HUES64 (cell line): ENCODE results near the gene SHROOM4. TPM values are rescaled to one million over a fixed set of nuclear protein-coding genes. Genes with fewer than 3 reads are reported as not detected.

Experiments
- H3K27ac ChIP-seq: 2 replicates; pipeline ENCODE4 v1.7.0; 2013; ENCODE audit warnings: low read depth, low read length, inconsistent platforms
- H3K27me3 ChIP-seq: 2 replicates; pipeline ENCODE4 v1.6.1; 2013; ENCODE audit warnings: mild to moderate bottlenecking, low read length; ENCODE audit not compliant: insufficient read depth
- H3K36me3 ChIP-seq: 2 replicates; pipeline ENCODE4 v1.6.1; 2013; ENCODE audit warnings: mild to moderate bottlenecking, low read length; ENCODE audit not compliant: insufficient read depth
- H3K4me1 ChIP-seq: 2 replicates; pipeline ENCODE4 v1.6.1; 2013; ENCODE audit warnings: mild to moderate bottlenecking, low read length, moderate library complexity; ENCODE audit not compliant: insufficient read depth
- H3K4me3 ChIP-seq: 2 replicates; pipeline ENCODE4 v1.5.1; 2013; ENCODE audit warnings: mild to moderate bottlenecking, low read length, moderate library complexity
- H3K9ac ChIP-seq: 2 replicates; pipeline ENCODE4 v1.6.1; 2013; ENCODE audit warnings: mild to moderate bottlenecking, low read depth, low read length
- H3K9me3 ChIP-seq: 2 replicates; pipeline ENCODE4 v1.6.1; 2013; ENCODE audit warnings: low read depth, low read length; ENCODE audit not compliant: insufficient read depth
- WGBS: fragments of 150-250, 120-280 bp; methylation state at CpG from one replicate; pipeline ENCODE4 v1.1.7; 2013; ENCODE audit warnings: missing lambda C conversion rate; 5-methylcytosine and 5-hydroxymethylcytosine counted together
- polyA plus RNA-seq, 2 experiments: library from polyadenylated mRNA; stranded (reverse); fragments of 50-300 nt; gene quantifications; one replicate each; pipeline ENCODE4 v1.2.3, GENCODE V29; 2013

Gene SHROOM4, protein sequence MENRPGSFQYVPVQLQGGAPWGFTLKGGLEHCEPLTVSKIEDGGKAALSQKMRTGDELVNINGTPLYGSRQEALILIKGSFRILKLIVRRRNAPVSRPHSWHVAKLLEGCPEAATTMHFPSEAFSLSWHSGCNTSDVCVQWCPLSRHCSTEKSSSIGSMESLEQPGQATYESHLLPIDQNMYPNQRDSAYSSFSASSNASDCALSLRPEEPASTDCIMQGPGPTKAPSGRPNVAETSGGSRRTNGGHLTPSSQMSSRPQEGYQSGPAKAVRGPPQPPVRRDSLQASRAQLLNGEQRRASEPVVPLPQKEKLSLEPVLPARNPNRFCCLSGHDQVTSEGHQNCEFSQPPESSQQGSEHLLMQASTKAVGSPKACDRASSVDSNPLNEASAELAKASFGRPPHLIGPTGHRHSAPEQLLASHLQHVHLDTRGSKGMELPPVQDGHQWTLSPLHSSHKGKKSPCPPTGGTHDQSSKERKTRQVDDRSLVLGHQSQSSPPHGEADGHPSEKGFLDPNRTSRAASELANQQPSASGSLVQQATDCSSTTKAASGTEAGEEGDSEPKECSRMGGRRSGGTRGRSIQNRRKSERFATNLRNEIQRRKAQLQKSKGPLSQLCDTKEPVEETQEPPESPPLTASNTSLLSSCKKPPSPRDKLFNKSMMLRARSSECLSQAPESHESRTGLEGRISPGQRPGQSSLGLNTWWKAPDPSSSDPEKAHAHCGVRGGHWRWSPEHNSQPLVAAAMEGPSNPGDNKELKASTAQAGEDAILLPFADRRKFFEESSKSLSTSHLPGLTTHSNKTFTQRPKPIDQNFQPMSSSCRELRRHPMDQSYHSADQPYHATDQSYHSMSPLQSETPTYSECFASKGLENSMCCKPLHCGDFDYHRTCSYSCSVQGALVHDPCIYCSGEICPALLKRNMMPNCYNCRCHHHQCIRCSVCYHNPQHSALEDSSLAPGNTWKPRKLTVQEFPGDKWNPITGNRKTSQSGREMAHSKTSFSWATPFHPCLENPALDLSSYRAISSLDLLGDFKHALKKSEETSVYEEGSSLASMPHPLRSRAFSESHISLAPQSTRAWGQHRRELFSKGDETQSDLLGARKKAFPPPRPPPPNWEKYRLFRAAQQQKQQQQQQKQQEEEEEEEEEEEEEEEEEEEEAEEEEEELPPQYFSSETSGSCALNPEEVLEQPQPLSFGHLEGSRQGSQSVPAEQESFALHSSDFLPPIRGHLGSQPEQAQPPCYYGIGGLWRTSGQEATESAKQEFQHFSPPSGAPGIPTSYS (N-terminal part only)
- 1.4 TPM for polyA plus RNA-seq (2013, experiment 1 of 2)
- polyA plus RNA-seq (2013, experiment 2 of 2): 1.7 TPM

DNA sequence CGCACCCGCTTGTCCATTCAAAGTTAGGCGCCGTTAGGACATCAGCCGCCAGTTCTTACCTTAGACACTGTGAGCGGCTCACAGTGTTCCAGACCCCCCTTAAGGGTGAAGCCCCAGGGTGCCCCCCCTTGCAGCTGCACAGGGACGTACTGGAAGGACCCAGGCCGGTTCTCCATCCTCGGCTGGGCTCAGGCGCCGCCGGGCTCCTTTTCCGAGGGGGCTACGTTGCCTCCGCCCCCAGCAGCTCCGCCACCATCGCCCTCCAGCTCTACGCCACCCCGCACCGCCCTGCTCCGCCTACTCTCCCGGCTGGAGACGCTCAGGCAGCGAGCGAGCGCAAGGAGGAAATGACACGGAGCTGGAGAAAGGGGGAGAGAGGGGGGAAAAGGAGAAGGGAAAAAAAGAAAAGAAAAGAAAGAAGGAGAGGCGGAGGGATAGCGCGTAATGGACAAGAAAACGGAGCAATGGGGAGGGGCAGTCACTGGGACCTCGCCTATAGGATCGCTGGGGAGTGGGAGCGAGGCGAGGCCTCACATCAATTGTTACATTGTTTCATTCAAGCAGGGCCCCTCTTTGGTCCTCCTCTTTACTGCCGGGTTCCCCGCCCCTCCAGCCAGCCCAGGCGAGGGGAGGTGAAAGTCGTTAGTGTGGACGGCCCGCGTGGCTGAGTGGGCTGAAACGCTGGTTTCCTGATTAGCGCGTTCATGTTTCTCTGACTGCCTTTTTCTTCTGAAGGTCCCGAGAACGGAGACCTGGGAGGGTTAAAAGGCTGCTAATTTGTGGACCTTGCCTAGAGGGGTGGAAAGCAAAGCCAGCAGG is at the start of gene SHROOM4:
TSS of gene SHROOM4 (minus strand) at position 352 of the 819 bp plus-strand sequence. CDS start at position 176, 176 bp downstream.
- H3K4me3 ChIP-seq: peak within 1 kb of the TSS; percentile 73
- H3K27me3 ChIP-seq: 0 out of 2 replicates have a peak, but pooled peaks cover 10% of the 10 kb centered on the region
- H3K9me3 ChIP-seq: no peaks in the 10 kb centered on the region
- H3K4me1 ChIP-seq: peaks cover 10% of the 10 kb centered on the region; the same call in 1 of the 2 replicates
- H3K27ac ChIP-seq: no peak within 1 kb of the TSS; the same call in 1 of the 2 replicates
- no peaks in the 10 kb centered on the region for H3K36me3 ChIP-seq
- H3K9ac ChIP-seq: peak within 1 kb of the TSS; percentile 64
- WGBS: 1% methylated on average over 45 of the region's 47 CpGs

DNA sequence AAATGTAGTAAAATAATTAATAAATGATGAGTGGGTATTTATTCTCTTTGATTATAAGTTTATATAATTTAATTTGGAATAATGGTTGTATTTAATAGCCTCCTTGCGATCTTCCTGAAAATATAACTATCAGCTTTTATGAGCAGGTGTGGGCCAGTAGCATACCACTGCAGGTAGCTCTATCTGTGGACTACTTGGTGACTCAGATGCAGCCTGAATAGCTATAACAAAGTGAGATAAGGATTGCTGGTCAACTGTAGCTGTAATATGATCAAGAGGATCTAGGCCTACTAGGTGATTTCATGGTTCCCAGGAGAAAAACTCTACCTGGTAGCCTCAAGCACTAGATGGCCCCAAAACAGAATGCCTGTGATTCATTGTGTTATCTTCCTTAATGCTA is 49.5 kb upstream of the SHROOM4 start:
- Histone ChIP-seq H3K36me3 (no peaks in the 10 kb centered on the region), H3K9ac (no peak overlapping the region), H3K27ac (no peak overlapping the region), H3K4me3 (no peak overlapping the region), H3K4me1 (no peaks in the 10 kb centered on the region), H3K27me3 (no peaks in the 10 kb centered on the region), H3K9me3 (no peaks in the 10 kb centered on the region)
- 100% methylated on average over 1 of the region's 1 CpG for WGBS

DNA sequence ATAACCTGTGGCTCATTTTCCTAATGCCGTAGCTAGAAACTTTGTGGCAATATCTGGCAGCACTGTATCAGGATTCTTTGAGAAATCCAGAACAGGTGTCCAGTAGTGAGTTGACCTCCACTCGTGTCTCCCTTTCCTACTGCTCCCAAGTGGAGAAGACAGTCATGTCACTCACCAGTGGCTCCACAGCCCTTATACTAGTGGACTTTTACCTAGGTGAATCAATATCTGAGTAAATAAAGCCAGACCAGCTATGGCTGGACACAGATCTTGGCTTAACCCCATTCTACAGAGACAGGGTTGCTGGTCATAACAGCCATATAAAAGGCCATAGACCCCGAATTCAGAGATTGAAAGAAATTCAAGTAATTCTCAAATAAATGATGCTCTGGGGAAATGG is 46.5 kb upstream of the SHROOM4 start:
- Histone ChIP-seq H3K27me3 (no peaks in the 10 kb centered on the region), H3K27ac (no peak overlapping the region), H3K9ac (no peak overlapping the region), H3K9me3 (no peaks in the 10 kb centered on the region), H3K36me3 (no peaks in the 10 kb centered on the region), H3K4me3 (no peak overlapping the region), H3K4me1 (no peaks in the 10 kb centered on the region)
- 97% methylated on average over 3 of the region's 3 CpGs for WGBS

DNA sequence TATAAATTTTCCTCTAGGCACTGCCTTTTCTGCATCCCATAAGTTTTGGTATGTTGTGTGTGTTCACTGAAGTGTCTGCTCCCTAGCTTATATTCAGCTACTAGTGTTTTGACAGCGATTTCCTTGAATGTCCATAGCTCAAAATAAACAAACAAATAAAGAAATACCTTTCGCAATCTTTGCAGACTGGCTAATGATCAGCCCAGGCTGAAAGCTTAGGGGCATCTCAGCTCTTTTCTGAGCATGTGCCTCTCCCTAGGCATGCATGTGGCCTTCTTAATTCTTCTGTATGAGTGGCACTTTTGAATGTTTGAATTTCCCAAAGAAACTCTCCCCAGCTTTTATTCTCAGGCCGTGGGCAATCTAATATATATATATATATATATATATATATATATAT is 44.6 kb upstream of the SHROOM4 start:
- no peak overlapping the region for H3K9ac ChIP-seq
- no peaks in the 10 kb centered on the region for H3K36me3 ChIP-seq
- H3K27ac ChIP-seq: no peak overlapping the region
- no peaks in the 10 kb centered on the region for H3K9me3 ChIP-seq
- H3K27me3 ChIP-seq: no peaks in the 10 kb centered on the region
- WGBS: 96% methylated on average over 2 of the region's 3 CpGs
- no peaks in the 10 kb centered on the region for H3K4me1 ChIP-seq
- no peak overlapping the region for H3K4me3 ChIP-seq

DNA sequence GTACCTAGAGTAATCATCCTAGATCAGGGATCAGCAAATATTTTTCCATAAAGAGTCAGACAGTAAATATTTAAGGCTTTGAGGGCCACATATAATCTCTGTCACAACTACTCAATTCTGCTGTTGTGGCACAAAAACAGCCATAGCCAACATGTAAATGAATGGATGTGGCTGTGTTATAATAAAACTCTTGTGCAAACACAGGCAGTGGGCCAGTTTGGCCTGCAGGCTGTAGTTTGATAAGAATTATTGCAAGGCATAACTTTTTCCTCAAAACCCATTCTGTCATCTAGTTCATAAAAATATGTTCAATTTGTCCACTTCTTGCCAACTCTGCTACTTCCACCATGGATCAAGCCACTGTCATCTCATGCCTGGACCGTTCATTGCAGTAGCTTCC is 39.4 kb upstream of the SHROOM4 start:
- Histone ChIP-seq H3K9ac (no peak overlapping the region), H3K4me1 (no peaks in the 10 kb centered on the region), H3K36me3 (no peaks in the 10 kb centered on the region), H3K9me3 (no peaks in the 10 kb centered on the region), H3K27ac (no peak overlapping the region), H3K4me3 (no peak overlapping the region), H3K27me3 (no peaks in the 10 kb centered on the region)
- WGBS: 92% methylated on average over 1 of the region's 1 CpG

DNA sequence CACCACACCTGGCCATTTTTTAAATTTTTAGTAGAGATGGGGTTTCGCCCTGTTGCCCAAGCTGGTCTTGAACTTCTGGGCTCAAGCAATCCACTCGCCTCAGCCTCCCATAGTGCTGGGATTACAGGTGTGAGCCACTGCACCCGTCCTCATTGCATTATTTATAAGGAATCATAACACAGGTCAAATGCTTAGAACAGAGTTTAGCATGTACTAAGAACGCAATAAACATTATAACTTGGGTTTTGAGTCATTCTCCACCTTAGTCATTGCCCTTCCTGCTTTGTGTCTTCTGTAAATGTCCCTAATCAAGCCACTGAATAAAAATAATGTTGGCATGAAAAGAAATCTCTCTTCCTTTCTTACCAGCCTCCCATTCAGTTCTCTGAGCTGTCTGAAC is 38.5 kb upstream of the SHROOM4 start:
- Histone ChIP-seq H3K27me3 (no peaks in the 10 kb centered on the region), H3K4me3 (no peak overlapping the region), H3K4me1 (no peaks in the 10 kb centered on the region), H3K9me3 (no peaks in the 10 kb centered on the region), H3K27ac (no peak overlapping the region), H3K36me3 (no peaks in the 10 kb centered on the region), H3K9ac (no peak overlapping the region)
- 94% methylated on average over 2 of the region's 4 CpGs for WGBS

DNA sequence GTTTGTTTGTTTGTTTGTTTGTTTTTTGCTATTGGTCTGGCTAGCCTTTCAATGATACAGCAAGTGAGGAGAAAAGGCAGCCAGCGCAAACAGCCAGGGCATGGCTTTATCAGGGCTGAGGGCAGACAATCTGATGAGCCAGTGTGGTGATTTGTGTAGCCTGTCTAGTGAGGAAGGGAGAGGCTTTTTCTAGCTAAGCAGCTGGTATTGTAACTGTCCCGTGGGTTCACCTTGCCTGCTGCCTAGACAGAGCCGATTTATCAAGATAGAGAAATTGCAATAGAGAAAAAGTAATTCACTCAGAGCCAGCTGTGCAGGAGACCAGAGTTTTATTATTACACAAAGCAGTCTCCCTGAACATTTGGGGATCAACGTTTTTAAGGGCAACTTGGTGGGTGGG is 28.2 kb upstream of the SHROOM4 start:
- 85% methylated on average over 4 of the region's 4 CpGs for WGBS

DNA sequence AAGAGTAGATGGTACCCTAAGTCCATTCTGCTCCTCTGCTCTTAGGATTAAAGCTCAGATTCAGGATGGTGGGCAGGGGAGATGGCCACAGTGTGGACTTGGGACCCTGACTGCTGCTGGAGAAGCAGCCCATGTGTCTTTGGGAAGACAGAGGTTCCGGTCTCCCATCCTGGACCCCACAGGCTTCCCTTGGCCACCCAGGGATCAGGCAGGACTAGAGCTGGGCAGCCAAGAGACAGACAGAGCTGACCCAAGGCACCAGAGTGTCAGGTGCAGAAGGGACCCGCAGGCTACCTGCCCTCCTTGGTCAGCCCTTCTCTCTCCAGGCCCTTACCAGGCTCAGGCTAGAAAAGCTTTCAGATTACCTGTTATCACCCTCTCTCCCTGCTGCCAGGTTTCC is 25.7 kb upstream of the SHROOM4 start:
- no peaks in the 10 kb centered on the region for H3K4me1 ChIP-seq
- no peaks in the 10 kb centered on the region for H3K36me3 ChIP-seq
- H3K9me3 ChIP-seq: 0 out of 2 replicates have a peak, but pooled peaks cover 3% of the 10 kb centered on the region
- no peak overlapping the region for H3K4me3 ChIP-seq
- no peak overlapping the region for H3K27ac ChIP-seq
- no peak overlapping the region for H3K9ac ChIP-seq
- H3K27me3 ChIP-seq: no peaks in the 10 kb centered on the region
- WGBS: 97% methylated on average over 2 of the region's 2 CpGs

More for the DNA sequence above, 28.2 kb upstream of the SHROOM4 start:
- Histone ChIP-seq H3K27me3 (no peaks in the 10 kb centered on the region), H3K4me1 (no peaks in the 10 kb centered on the region), H3K36me3 (no peaks in the 10 kb centered on the region), H3K9me3 (0 out of 2 replicates have a peak, but pooled peaks cover 3% of the 10 kb centered on the region), H3K27ac (no peak overlapping the region), H3K9ac (no peak overlapping the region), H3K4me3 (no peak overlapping the region)

DNA sequence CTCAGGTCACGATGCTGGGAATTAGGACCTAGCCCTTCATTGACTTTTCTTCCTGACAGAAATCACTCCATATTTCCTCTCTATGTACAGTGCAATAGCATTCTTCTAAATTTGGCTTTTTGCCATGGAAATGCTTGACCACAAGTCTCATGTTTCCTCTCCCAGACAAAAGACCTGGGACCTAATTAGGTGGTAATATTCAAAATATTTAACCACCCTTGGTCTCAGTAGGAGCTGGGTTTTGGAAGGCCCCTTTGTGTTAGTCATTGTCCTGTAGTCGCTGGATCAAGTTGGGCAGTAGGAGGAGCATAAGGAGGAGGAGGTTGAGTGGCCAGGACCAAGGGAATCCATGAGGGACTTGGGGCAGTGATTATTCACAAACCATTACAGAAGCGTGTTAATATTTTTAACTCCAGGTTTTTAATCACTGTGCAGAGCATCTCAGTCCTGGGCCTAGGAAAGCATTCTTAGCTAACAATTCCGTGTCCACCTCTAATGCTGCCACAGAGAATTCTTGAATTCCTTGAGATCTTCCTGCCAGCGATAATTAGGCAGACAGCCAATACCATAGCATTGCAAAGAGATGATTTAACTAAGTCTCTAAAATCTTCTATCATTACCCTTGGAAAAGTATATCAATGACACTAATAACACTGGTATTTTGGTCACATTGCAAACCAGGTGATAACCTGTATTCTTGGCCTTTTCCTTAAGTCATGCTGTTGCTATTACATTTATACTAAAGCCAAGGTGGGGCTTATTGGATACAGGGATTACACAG is 25.0 kb upstream of the SHROOM4 start:
- Histone ChIP-seq H3K4me3 (no peak overlapping the region), H3K4me1 (no peaks in the 10 kb centered on the region), H3K27me3 (no peaks in the 10 kb centered on the region), H3K9me3 (no peaks in the 10 kb centered on the region), H3K27ac (no peak overlapping the region), H3K9ac (no peak overlapping the region), H3K36me3 (no peaks in the 10 kb centered on the region)
- 90% methylated on average over 5 of the region's 5 CpGs for WGBS
